A549 (cell line): ENCODE data around the gene DMRT3.

Experiments used
- CHD2 ChIP-seq: fragments of 150-350 bp; IDR thresholded peaks from 2 replicates; pipeline ENCODE4 v1.6.1; 2014; ENCODE audit warnings: low read length; ENCODE audit not compliant: partially characterized antibody
- CTCF ChIP-seq: fragments of >200 bp; sonication (Bioruptor Twin); formaldehyde crosslinking; IDR thresholded peaks from 3 replicates; pipeline ENCODE4 v1.5.1; 2016
- EHMT2 ChIP-seq: fragments of 200-600 bp; sonication (generic); IDR thresholded peaks from 2 replicates; pipeline ENCODE4 v1.6.1; 2016; ENCODE audit warnings: antibody characterized with exemption, low read depth, mild to moderate bottlenecking, moderate library complexity
- ELK1 ChIP-seq: fragments of 150-350 bp; IDR thresholded peaks from 2 replicates; pipeline ENCODE4 v1.6.1; 2014; ENCODE audit warnings: low read depth, mild to moderate bottlenecking, low read length
- ESRRA ChIP-seq: fragments of 150-350 bp; IDR thresholded peaks from 2 replicates; pipeline ENCODE4 v1.6.1; 2014; ENCODE audit warnings: mild to moderate bottlenecking, low read length, borderline replicate concordance
- KDM1A ChIP-seq: fragments of 200-600 bp; sonication (generic); IDR thresholded peaks from 2 replicates; pipeline ENCODE4 v1.6.1; 2016; ENCODE audit warnings: low read depth, mild to moderate bottlenecking
- POLR2A ChIP-seq: IDR thresholded peaks from 2 replicates; pipeline ENCODE4 v1.6.1; 2012; ENCODE audit warnings: mild to moderate bottlenecking, low read length
- REST ChIP-seq: fragments of 200-600 bp; sonication (generic); IDR thresholded peaks from 2 replicates; pipeline ENCODE4 v1.6.1; 2016; ENCODE audit warnings: antibody characterized with exemption, mild to moderate bottlenecking, moderate library complexity

DNA sequence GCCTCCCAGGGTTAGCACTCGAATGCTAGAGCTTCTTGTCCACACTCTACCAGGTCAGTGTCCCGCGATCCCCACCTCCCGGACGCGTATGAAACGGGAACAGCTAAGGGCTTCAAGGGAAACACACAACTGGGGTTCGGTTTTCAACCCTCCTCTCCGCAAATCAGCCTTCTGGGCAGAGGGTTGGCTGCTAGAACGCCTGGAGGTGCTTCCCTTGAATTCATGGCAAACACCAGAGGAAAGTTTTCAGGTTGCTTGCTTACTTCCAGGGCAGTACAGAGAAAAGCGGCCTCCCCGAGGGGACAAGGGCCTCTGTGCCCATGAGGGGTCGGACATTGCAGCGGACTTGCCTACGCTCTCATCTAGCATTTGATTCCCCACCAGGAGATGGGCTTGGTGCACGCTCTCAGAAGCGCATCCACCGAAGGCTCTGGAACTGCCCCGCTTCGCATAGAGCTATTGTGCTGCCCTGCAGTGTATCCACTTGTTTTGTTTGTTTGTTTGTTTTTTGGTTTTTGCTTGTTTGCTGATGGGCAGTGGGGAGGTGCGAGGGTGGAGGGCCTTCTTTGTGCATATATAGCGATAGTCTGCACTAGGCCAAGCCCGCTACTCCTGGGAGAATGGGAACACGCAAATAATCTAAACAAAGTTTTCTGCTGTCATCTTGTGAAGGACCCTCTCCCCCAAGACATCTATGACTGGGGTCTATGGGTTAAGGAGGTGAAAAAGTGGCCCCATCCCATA, 1.3 kb upstream of the DMRT3 start:
- TF ChIP-seq POLR2A (no peak), REST (no peak), ESRRA (no peak), ELK1 (no peak), CTCF (no peak), EHMT2 (no peak), KDM1A (no peak), CHD2 (no peak)
